SW480 (cell line): ENCODE results near the gene AGBL4.
"Not testable (repeated sequence)": the region's sequence is repeated elsewhere in the genome, so short reads cannot be mapped to it uniquely, and the experiment has no call there.

Experiments
- DNase-seq: peaks from one replicate; pipeline ENCODE4 v3.0.0-alpha.2; 2016; ENCODE audit warnings: low spot score

AGBL4 gene

DNA sequence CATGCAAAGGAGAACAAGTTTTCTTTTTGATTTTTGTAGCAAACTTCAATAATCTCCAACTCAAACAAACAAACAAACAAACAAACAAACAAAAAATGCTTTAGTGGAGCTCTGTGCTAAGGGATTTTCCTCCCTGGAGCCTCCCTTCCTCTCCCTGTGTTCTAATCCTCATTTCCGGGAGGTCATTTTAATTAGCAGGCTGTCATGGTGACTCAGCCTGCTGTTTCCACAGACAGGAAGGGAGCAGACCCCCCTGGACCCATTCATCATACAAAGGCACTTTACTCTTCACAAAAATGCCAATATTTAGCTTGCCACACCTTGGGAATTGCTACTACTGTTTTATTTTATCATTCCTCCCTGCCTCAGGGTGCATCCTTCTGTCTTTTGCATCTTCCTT, 1490.8 kb downstream of the AGBL4 start:
- DNase-seq: no peak

DNA sequence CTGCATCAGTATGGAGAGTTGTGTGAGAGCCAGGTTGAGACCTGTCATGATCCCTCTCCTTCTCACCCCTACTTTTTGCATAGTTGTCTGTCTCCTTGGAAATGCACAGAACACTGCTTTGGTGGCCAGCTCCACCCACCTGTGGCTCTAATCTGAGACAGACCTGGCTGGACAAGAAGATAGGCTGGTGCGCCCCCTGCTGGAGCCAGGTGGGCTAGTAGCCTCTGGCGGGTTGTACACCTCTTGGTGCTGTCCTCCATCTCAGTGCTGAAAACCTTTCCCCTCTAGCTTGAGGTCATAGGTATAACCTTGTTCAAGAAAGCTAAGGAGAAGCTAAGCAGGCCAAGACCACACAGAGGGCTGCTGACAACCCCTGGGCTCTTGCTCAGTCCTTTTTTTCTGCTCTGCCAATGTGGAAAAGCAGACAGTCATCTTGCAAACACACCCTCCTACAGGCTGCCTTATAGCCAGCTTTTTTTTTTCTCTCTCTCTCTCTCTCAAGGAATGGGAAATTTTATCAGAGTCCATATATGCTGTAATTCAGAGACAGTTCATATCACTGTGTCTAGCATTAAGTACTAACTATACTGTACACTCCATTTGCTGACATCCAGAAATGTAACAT, 1492.9 kb downstream of the AGBL4 start:
- peak; percentile 43 for DNase-seq

DNA sequence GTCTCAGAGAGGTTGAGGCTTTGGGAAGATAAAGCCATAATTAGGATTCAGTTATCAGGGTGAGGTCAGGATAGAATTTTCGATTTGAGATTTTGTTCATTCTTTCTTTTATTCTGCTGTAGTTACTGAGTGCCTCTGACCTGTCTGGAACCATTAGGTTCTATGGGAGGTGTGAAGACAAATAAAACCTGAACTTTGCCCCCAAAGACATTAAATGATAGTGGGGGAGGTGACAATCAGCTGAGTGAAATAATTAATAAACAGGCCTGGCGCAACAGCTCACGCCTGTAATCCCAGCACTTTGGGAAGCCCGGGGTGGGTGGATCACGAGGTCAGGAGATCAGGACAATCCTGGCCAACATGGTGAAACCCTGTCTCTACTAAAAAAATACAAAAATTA, 1496.7 kb downstream of the AGBL4 start:
- no peak for DNase-seq

DNA sequence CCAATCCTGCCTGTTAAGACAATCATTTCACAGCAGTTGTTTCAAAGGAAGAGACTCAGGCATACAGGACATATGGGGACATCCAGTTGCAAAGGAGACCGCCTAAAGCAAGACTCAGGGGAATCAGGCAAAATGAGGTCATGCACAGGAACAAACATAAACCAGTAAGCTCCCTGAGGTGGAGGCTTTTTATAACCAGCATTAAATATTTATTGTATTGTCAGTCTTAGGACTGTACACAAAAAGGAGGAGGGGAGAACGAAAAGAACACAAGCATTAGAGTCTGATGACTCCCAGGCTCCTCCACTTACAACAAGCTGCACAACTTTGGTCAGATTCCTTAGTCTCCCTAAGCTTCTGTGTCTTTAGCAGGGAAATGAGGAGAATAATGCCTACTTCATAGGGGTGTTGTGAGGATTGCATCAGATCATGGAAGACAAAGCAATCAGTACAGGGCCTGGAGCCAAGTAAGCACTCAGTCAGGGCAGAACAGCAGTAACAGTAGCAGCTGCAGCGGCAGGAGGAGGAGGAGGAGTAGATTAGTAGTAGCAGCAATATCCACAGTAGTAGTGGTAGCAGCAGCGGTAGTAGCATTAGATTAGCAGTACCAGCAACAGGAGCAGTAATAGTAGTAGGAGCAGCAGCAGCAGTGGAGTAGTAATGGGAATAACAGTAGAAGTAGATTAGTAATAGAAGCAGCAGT, 1497.6 kb downstream of the AGBL4 start:
- DNase-seq: no peak

DNA sequence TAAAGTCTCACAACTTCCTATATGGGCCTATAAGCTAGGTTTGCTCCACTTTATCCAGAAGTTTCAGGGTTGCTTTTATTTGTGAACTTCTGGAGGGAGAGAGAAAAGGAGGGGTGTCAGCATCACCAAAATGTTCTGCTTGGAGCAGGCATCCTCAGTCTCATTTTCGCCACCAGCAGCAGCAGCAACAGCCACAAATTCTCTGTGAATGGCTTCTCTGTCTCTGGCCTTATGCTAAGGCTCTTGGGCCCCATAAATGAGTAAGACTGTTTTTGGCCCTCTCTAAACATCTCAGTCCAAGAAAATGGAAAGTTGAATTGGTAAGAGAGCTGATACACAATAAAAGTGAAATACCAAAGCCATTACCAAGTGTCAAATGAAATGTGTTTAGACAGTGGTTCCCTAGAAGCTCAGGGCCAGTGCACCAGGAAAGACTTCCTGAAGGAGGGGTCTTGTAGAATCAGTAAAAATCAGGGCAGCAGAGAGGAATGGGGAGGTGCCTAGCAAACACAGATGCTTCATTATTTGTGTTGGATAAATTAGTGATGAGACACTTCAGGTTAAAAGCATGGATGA, 1498.8 kb downstream of the AGBL4 start:
- no peak for DNase-seq

DNA sequence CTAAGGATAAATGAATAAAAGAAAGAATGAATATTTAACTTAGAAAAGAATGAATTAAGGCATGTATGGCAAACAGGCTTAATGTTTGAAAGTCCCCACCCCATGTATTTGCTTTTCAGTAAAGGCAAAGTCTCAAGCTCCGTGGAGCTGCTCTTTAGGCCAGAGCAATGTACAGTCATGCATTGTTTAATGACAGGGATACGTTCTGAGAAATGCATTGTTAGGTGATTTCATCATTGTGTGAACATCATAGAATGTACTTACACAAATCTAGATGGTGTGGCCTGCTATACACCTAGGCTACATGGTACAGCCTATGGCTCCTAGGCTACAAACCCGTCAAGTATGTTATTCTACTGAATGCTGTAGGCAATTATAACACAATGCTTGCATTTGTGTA, 1500.2 kb downstream of the AGBL4 start:
- DNase-seq: no peak

DNA sequence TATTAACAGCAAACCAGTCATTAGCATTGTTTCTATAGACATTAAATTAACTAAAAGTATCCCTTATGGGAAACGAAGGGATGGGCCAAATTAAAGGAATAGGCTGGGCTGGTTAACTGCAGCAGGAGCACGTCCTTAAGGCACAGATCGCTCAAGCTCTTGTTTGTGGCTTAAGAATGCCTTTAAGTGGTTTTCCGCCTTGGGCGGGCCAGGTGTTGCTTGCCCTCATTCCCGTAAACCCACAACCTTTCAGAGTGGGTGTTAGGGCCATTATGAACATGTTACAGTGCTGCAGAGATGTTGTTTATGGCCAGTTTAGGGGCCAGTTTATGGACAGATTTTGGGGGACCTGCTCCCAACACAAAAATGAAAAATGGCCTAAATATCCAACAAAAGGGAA, 1503.9 kb downstream of the AGBL4 start:
- not testable (repeated sequence) for DNase-seq

DNA sequence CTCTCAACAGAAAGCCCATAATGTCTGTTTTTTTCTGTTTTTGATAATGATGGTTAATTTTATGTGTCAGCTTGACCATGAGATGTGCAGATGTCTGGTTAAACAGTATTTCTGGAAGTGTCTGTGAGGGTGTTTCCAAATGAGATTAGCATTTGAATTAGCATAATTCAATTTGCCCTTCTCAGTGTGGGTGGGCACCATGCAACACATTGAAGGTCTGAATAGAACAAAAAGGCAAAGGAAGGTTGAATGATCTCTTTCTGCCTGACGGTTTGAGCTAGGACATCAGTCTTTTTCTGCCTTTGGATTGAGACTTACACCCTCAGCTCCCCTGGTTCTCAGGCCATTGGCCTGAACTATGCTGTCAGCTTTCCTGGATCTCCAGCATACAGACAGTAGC, 1516.9 kb downstream of the AGBL4 start:
- DNase-seq: no peak

DNA sequence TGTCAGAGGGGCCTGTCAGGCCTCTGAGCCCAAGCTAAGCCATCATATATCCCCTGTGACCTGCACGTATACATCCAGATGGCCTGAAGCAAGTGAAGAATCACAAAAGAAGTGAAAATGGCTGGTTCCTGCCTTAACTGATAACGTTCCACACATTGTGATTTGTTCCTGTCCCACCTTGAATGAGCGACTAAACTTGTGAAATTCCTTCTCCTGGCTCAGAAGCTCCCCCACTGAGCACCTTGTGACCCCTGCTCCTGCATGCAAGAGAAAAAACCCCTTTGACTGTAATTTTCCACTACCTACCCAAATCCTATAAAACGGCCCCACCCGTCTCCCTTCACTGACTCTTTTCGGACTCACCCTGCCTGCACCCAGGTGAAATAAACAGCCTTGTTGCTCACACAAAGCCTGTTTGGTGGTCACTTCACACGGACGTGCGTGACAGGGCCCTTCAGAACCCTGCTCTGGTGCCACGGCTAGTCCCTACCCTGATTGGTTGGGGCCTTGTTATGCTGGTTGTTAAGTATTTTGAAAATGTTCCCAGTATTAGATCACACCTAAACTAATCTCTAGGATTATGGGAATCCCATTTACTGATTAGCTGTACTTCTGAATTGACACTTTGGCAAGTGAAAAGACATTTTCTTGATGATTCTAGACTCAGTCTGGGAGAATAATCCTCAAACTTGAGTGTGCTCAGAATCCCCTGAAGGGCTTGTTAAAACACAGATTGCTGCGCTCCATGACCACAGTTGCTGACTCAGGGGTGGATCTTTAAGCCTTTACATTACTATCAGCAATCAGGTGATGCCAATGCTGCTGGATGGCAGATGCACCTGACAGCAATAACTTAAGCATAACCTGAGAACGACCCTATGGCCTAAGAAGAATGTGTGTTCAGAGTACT, 1523.0 kb downstream of the AGBL4 start:
- no peak for DNase-seq

DNA sequence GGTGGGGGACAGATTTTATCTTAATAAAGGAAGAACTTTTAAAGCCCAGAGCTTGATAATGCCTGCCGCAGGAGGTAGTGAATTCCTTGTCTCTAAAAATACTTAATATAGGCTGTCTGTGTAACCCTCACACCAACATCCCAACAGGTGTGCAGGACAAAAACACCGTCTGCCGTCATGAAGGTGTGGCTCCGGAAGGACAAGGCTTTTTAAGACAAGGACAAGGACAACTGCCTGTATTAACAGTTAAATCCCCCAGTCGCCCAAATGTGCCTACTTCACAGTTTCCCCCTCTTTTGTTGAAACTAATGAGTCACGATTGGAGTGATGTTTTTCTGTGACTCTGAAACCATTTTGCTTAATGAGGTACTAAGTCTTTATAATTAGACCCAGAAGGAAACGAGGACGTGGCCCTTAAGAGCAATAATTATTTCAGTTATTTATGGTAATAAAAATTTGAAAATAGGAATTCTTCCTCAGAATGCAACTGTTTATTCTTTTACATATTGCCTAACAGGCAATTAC, 1524.5 kb downstream of the AGBL4 start:
- DNase-seq: no peak

DNA sequence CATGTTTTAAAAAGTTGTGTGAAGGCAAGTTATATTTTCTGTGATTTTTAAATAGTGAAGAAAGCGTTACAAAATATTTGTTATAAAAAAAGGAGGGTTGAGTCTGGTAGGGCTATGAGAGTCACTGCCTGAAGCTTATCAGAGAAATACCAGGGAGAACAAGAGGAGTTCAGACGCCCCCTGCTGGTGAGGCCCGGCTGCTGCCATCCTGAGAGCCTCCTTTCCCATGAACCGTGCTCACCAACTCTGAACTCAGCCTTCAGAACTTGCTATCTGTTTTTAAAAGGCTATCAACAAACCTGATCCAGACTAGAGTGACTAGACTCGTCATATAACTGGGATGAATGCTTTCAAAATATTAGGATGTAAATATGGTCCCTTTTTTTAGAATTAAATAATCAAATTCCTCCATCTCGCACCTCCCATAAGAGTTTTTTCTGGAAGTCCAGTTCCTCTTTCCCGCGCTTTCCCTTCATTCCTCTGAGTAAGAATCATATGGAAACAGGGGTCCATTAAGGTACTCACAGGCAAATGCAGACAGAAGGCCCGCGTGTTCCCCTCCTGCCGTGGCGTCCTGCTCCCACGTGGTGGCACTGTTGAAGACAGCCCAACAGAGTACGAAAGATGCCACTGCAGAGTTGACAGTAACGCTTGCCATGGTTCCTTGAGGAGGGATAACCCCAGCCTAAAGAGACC, 1525.5 kb downstream of the AGBL4 start:
- peak; percentile 70 for DNase-seq

DNA sequence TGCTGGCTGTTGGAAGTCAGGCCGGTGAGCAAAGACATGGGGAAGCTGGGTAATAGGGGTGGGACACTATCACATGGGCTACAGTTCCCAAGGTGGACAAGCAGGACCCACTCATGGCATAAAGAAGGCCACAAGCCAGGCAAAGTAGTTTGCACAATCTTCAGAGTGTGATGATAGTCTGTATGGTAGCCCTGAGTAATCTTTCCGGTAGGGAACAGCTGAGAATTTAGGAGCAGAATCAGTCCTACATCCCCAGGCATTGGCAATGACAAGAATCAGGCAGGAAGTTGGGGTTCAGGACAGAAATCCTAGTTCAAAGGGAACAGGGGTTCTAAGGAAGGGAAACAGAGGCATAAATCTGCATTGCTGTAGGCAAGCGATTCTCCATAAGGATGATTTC, 1527.8 kb downstream of the AGBL4 start:
- DNase-seq: no peak

DNA sequence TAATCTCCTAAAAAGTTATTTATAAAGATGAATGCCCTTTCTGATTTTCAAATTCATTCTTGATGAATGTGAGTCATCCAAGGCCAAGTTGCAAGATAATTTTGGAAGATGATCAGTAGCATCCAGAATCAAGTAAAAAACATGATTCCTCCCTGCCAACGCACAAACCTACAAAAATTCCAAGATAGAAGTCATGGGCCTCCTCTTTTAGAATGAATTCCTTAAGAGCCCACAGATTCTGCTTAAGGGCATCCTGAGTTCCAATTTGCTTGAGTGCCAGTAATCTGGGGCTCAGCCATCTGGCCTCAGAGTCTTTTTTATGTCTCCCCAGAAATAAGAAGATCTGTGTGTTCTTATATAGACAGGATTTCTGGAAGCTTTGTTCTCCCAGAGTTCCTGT, 1528.6 kb downstream of the AGBL4 start:
- no peak for DNase-seq

DNA sequence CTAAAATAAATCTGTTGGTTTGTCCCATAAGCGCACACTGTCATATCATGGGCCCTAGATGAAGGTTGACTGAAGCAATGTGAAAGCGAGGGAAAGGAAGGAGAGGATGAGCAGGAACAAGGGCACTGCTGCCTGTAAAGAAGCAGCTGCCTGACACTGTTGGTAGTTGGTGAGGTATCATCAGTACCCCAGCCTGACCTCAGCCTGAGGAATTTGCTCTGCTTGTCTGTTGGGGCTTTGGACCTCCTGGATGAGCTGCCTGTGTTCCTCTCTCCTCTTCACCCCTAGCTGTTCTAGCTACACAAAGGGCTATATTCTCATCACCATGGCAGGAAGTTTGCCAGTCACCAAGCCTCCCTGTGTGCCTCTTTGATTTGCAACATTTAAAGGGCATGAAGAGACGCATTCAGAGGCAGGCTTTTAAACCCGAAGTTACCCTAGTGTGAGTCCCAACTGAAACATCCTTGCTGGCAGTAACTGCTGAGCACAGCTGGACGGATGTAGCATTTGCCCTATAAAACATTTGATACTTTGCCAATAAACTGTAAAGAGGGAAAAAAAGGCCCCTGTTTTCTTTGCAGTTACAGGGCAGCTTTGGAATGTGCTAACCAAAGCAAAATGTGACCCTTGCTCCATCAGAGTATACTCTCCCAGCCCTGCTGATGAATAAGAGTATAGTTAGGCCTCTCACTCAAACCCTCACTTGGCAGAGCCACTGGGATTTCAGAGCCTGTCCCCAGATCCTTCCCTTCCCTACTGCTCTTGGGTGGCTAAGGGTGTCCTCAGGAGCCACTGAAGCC, 1529.6 kb downstream of the AGBL4 start:
- DNase-seq: no peak

DNA sequence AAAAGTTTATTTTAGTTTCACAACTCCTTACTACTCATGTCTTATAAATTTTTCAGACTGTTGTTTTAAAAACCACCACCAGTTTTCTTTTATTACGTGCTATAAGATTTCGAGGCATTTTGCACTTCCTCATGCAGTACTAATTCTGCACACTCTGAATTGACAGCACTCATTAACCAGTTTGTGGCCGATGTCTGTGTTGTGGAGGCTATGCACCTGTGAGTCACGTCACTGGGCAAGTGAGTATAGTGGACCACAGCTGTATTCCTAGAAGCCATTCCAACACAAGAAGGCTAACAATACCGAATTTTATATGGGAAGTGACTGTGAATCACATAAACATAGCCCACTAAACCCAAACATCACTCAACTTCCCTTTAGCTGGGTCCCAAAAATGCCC, 1530.7 kb downstream of the AGBL4 start:
- no peak for DNase-seq

DNA sequence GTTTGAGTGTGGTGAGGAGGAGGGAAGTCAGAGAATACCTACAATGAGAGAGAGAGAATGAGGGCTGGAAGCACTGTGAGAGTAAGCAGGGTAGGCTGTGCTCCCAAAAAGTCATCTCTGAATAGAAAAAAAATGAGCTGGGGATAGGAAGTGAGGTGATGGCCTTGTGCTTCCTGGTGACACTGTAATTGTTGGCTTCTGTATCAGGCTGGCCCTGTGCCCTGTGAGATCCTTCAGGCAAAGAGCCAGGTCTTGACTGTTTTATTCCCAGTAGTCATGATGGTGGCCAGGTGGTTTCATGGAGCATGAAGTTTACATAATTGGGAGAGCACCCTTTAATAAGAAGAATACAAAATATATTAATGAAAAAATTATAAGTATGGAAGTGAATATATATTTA, 1531.4 kb downstream of the AGBL4 start:
- no peak for DNase-seq

DNA sequence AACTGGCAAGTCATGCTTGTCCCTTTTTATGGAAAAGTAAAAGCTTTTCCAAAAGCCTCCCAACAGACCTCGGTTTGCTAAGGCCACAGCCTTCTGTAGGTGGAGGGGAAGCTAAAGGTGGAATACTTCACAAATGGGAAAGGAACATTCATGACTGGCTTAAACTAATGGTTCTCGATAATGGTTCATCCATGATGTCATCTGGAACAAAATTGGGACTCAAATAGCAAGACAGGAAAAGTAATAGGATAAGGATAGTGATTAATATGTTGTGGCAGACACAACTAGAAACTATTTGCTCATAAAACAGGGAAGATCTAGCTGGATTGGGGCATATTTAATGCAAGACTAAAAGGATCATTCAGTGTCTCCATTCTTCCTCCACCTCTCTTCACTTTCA, 1535.0 kb downstream of the AGBL4 start:
- DNase-seq: no peak
